A549 (cell line): Measurements from ENCODE around the gene CACNA1I.

ENCODE experiments used
- CTCF ChIP-seq: fragments of >200 bp; sonication (Bioruptor Twin); formaldehyde crosslinking; IDR thresholded peaks from 3 replicates; pipeline ENCODE4 v1.5.1; 2016
- MAX ChIP-seq: IDR thresholded peaks from 2 replicates; pipeline ENCODE4 v1.6.1; 2012

DNA sequence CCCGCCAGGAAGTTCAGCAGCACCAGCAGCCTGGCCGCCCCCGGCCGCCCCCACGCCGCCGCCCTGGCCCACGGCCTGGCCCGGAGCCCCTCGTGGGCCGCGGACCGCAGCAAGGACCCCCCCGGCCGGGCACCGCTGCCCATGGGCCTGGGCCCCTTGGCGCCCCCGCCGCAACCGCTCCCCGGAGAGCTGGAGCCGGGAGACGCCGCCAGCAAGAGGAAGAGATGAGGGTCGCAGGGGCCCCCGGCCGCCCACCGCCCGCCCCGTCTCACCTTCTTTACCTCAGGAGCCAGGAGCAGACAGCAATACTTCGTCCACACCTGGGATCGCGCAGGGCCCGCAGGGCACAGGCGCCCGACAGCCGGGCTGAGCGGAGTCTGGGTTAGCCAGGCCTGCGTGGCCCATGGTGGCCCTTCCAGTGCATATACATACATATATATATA lies 115.6 kb downstream of the CACNA1I start:
- TF ChIP-seq CTCF = no peak
- no peak for TF ChIP-seq MAX
